ENCODE measurements around the gene FANCI.

Gene FANCI

GRCh38 chr15:89340573-89340972 lies 96.8 kb downstream of the FANCI start:
- DNase-seq (ENCODE audit: low read depth), result no peak
- TF ChIP-seq, protein P1, sequence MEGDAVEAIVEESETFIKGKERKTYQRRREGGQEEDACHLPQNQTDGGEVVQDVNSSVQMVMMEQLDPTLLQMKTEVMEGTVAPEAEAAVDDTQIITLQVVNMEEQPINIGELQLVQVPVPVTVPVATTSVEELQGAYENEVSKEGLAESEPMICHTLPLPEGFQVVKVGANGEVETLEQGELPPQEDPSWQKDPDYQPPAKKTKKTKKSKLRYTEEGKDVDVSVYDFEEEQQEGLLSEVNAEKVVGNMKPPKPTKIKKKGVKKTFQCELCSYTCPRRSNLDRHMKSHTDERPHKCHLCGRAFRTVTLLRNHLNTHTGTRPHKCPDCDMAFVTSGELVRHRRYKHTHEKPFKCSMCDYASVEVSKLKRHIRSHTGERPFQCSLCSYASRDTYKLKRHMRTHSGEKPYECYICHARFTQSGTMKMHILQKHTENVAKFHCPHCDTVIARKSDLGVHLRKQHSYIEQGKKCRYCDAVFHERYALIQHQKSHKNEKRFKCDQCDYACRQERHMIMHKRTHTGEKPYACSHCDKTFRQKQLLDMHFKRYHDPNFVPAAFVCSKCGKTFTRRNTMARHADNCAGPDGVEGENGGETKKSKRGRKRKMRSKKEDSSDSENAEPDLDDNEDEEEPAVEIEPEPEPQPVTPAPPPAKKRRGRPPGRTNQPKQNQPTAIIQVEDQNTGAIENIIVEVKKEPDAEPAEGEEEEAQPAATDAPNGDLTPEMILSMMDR (IDR thresholded peaks at IDR 0.05; ENCODE audit: low read depth, low read length, missing control alignments), result no peak
- H3K4me3 ChIP-seq (ENCODE audit: low read depth, low read length), result no peak overlapping the region

- DNase-seq (ENCODE audit: low read depth), result no peak
- no peak overlapping the region for H3K4me3 ChIP-seq (ENCODE audit: low read depth, low read length)
- TF ChIP-seq, protein P1 (IDR thresholded peaks at IDR 0.05; ENCODE audit: low read depth, low read length, missing control alignments), result no peak
Measured at GRCh38 chr15:89341316-89342005, 97.7 kb downstream of the FANCI start.

DNA sequence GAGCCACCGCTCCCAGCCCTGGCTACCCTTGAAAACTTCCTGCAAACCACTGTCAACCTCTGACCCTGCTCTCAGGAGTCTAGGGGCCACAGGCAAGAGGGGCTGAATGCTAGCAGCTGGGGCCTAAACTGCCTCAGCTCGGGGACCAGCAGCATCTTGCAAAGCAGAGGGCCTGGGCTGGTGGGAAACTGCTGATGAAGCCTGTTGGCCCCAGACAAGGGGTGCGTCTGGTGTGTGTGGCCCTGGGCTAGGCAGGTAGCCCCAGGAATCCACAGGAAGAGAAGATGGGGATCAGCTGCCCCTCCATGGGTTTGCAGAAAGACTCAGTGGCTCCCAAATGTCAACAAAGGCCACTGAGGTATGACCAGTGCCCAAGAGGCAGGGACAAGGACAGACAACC lies 99.1 kb downstream of the FANCI start:
- TF ChIP-seq, protein P1 (IDR thresholded peaks at IDR 0.05; ENCODE audit: low read depth, low read length, missing control alignments), result no peak
- no peak overlapping the region for H3K4me3 ChIP-seq (ENCODE audit: low read depth, low read length)
- no peak for DNase-seq (ENCODE audit: low read depth)

GRCh38 chr15:89345248-89345647 lies 101.5 kb downstream of the FANCI start:
- no peak overlapping the region for H3K4me3 ChIP-seq (ENCODE audit: low read depth, low read length)
- no peak for DNase-seq (ENCODE audit: low read depth)
- TF ChIP-seq, protein P1 (IDR thresholded peaks at IDR 0.05; ENCODE audit: low read depth, low read length, missing control alignments), result no peak

DNA sequence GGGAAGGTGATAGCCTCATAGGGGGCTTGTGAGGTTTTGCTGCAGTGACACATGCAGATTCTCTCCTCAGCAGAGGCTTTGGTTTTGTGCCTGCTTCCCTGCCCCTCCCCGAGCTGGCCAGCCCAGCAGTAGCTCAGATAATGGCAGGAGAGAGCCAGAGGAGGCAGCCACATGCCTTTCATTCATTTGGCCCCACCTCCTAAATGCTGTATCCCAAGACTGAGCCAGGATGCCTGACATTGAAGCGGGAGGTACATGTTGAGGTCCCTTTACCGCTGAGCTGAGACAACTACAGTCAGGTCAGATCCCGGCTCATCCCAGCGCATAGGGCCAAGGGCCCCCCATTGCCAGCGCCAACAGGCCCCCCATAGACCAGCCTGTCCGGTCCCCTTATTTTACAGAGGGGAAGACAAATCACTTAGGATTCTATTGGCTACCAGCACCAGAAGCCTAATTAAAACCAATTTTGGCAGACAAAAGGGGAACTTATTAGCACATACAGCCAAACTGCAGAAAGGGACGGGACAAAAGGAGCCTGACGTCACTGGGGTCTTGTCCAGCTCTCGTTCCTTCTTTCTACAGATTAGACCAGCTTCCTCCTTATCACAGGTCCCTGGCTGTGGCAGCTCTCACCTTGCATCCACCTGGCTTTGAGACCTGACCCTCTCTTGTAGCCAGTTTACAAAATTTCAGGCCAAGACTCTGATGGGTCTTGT lies 102.9 kb downstream of the FANCI start:
- no peak overlapping the region for H3K4me3 ChIP-seq (ENCODE audit: low read depth, low read length)
- TF ChIP-seq, protein P1 (IDR thresholded peaks at IDR 0.05; ENCODE audit: low read depth, low read length, missing control alignments), result no peak
- no peak for DNase-seq (ENCODE audit: low read depth)

GRCh38 chr15:89349206-89349558 lies 105.4 kb downstream of the FANCI start:
- TF ChIP-seq, protein P1 (IDR thresholded peaks at IDR 0.05; ENCODE audit: low read depth, low read length, missing control alignments), result no peak
- H3K4me3 ChIP-seq (ENCODE audit: low read depth, low read length), result no peak overlapping the region
- DNase-seq (ENCODE audit: low read depth), result no peak

GRCh38 chr15:89352476-89352875 lies 108.7 kb downstream of the FANCI start:
- TF ChIP-seq, protein P1 (IDR thresholded peaks at IDR 0.05; ENCODE audit: low read depth, low read length, missing control alignments), result no peak
- DNase-seq (ENCODE audit: low read depth), result no peak
- no peak overlapping the region for H3K4me3 ChIP-seq (ENCODE audit: low read depth, low read length)

Data from GM12864 (cell line).